Measurements from ENCODE around the gene KIAA1328.
"Not testable (repeated sequence)": the region's sequence is repeated elsewhere in the genome, so short reads cannot be mapped to it uniquely, and the experiment has no call there.

Gene KIAA1328

GRCh38 chr18:36835927-36836326 is 7.0 kb downstream of the KIAA1328 start:
- no peak for DNase-seq
- TF ChIP-seq GATA1 (IDR thresholded peaks at IDR 0.05; ENCODE audit: low read depth, low read length) (no peak), POLR2A (IDR thresholded peaks at IDR 0.05; ENCODE audit: low read length) (no peak)

- DNase-seq, result no peak
- TF ChIP-seq GATA1 (IDR thresholded peaks at IDR 0.05; ENCODE audit: low read depth, low read length) (no peak), POLR2A (IDR thresholded peaks at IDR 0.05; ENCODE audit: low read length) (no peak)
Observed at GRCh38 chr18:36839835-36840234, 10.9 kb downstream of the KIAA1328 start.

- DNase-seq, result no peak
Observed at GRCh38 chr18:36843199-36843598, 14.3 kb downstream of the KIAA1328 start.

GRCh38 chr18:36843784-36844183 is 14.9 kb downstream of the KIAA1328 start:
- peak; percentile 29 to 46 for DNase-seq
- TF ChIP-seq GATA1 (IDR thresholded peaks at IDR 0.05; ENCODE audit: low read depth, low read length) (no peak), POLR2A (IDR thresholded peaks at IDR 0.05; ENCODE audit: low read length) (no peak)

More at GRCh38 chr18:36843199-36843598, 14.3 kb downstream of the KIAA1328 start:
- no peak for TF ChIP-seq POLR2A (IDR thresholded peaks at IDR 0.05; ENCODE audit: low read length)
- no peak for TF ChIP-seq GATA1 (IDR thresholded peaks at IDR 0.05; ENCODE audit: low read depth, low read length)

- TF ChIP-seq POLR2A (IDR thresholded peaks at IDR 0.05; ENCODE audit: low read length) (no peak), GATA1 (IDR thresholded peaks at IDR 0.05; ENCODE audit: low read depth, low read length) (no peak)
- DNase-seq, result no peak
Observed at GRCh38 chr18:36848609-36849008, 19.7 kb downstream of the KIAA1328 start.

GRCh38 chr18:36849288-36850006 is 20.5 kb downstream of the KIAA1328 start:
- TF ChIP-seq GATA1 (IDR thresholded peaks at IDR 0.05; ENCODE audit: low read depth, low read length) (no peak), POLR2A (IDR thresholded peaks at IDR 0.05; ENCODE audit: low read length) (no peak)
- DNase-seq, result peak in 1 of 2 experiments; percentile 23

GRCh38 chr18:36850527-36851201 is 21.7 kb downstream of the KIAA1328 start:
- TF ChIP-seq POLR2A (IDR thresholded peaks at IDR 0.05; ENCODE audit: low read length) (peak; percentile 17), GATA1 (IDR thresholded peaks at IDR 0.05; ENCODE audit: low read depth, low read length) (no peak)
- DNase-seq, result peak; percentile 87 to 93

- DNase-seq, result no peak
- TF ChIP-seq GATA1 (IDR thresholded peaks at IDR 0.05; ENCODE audit: low read depth, low read length) (no peak), POLR2A (IDR thresholded peaks at IDR 0.05; ENCODE audit: low read length) (no peak)
Observed at GRCh38 chr18:36851202-36851590, 22.3 kb downstream of the KIAA1328 start.

GRCh38 chr18:36856815-36857214 is 27.9 kb downstream of the KIAA1328 start:
- DNase-seq, result no peak
- TF ChIP-seq GATA1 (IDR thresholded peaks at IDR 0.05; ENCODE audit: low read depth, low read length) (no peak), POLR2A (IDR thresholded peaks at IDR 0.05; ENCODE audit: low read length) (no peak)

- DNase-seq, result peak; percentile 15 to 36
- no peak for TF ChIP-seq POLR2A (IDR thresholded peaks at IDR 0.05; ENCODE audit: low read length)
- TF ChIP-seq GATA1 (IDR thresholded peaks at IDR 0.05; ENCODE audit: low read depth, low read length), result no peak
Observed at GRCh38 chr18:36862182-36862581, 33.3 kb downstream of the KIAA1328 start.

GRCh38 chr18:36867056-36867455 is 38.1 kb downstream of the KIAA1328 start:
- no peak for DNase-seq
- TF ChIP-seq GATA1 (IDR thresholded peaks at IDR 0.05; ENCODE audit: low read depth, low read length) (no peak), POLR2A (IDR thresholded peaks at IDR 0.05; ENCODE audit: low read length) (no peak)

GRCh38 chr18:36871801-36872200 is 42.9 kb downstream of the KIAA1328 start:
- DNase-seq, result no peak
- TF ChIP-seq GATA1 (IDR thresholded peaks at IDR 0.05; ENCODE audit: low read depth, low read length), result no peak
- no peak for TF ChIP-seq POLR2A (IDR thresholded peaks at IDR 0.05; ENCODE audit: low read length)

GRCh38 chr18:36872329-36872728 is 43.4 kb downstream of the KIAA1328 start:
- TF ChIP-seq POLR2A (IDR thresholded peaks at IDR 0.05; ENCODE audit: low read length) (no peak), GATA1 (IDR thresholded peaks at IDR 0.05; ENCODE audit: low read depth, low read length) (no peak)
- no peak for DNase-seq

GRCh38 chr18:36873826-36874225 is 44.9 kb downstream of the KIAA1328 start:
- not testable (repeated sequence) for DNase-seq

GRCh38 chr18:36879796-36880195 is 50.9 kb downstream of the KIAA1328 start:
- not testable (repeated sequence) for DNase-seq

Measured in erythroblast (primary cell).